GM12864 (cell line): ENCODE results near the gene PPM1M.
"Not testable (repeated sequence)": the region's sequence is repeated elsewhere in the genome, so short reads cannot be mapped to it uniquely, and the experiment has no call there.

Experiments used
- DNase-seq: peaks from one replicate; pipeline ENCODE4 v3.0.0-alpha.2; 2011; ENCODE audit warnings: low read depth
- H3K4me3 ChIP-seq: 2 replicates; pipeline ENCODE4 v1.5.1; 2011; ENCODE audit warnings: mild to moderate bottlenecking, low read depth, low read length, control low read depth
- CTCF ChIP-seq: IDR thresholded peaks from 2 replicates; pipeline ENCODE4 v1.5.1; 2011; ENCODE audit warnings: low read depth, mild to moderate bottlenecking, moderate library complexity, low read length, control low read depth, inconsistent platforms; ENCODE audit errors: missing control alignments

The PPM1M gene

GRCh38 chr3:52268036-52268435, 22.5 kb downstream of the PPM1M start:
- no peak overlapping the region for H3K4me3 ChIP-seq
- TF ChIP-seq CTCF, result no peak
- no peak for DNase-seq

- DNase-seq, result no peak
- H3K4me3 ChIP-seq, result no peak overlapping the region
- no peak for TF ChIP-seq CTCF
Observed at GRCh38 chr3:52269776-52270175, 24.2 kb downstream of the PPM1M start.

GRCh38 chr3:52270252-52270754, 24.7 kb downstream of the PPM1M start:
- no peak for DNase-seq
- no peak overlapping the region for H3K4me3 ChIP-seq
- TF ChIP-seq CTCF, result no peak

DNA sequence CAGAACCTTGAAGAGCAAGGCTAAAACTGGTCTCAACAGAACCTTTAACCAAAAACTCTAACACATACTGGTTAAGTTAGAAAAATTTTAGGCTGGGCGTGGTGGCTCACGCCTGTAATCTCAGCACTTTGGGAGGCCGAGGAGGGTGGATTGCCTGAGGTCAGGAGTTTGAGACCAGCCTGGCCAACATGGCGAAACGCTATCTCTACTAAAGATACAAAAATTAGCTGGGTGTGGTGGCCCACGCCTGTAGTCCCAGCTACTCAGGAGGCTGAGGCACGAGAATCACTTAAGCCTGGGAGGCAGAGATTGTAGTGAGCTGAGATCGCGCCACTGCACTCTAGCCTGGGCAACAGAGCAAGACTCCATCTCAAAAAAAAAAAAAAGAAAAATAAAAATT, 26.6 kb downstream of the PPM1M start:
- not testable (repeated sequence) for H3K4me3 ChIP-seq

GRCh38 chr3:52272831-52273230, 27.3 kb downstream of the PPM1M start:
- DNase-seq, result no peak
- no peak for TF ChIP-seq CTCF
- H3K4me3 ChIP-seq, result no peak overlapping the region

More for the DNA sequence above, 26.6 kb downstream of the PPM1M start:
- not testable (repeated sequence) for DNase-seq

DNA sequence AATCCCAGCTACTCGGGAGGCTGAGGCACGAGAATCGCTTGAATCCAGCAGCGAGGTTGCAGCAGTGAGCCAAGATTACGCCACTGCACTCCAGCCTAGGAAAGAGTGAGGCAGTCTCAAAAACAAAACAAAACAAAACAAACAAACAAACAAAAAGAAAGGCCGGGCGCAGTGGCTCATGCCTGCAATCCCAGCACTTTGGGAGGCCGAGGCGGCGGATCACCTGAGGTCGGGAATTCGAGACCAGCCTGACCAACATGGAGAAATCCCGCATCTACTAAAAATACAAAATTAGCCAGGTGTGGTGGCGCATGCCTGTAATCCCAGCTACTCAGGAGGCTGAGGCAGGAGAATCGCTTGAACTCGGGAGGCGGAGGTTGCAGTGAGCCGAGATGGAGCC, 29.2 kb downstream of the PPM1M start:
- H3K4me3 ChIP-seq, DNase-seq: not testable (repeated sequence)

DNA sequence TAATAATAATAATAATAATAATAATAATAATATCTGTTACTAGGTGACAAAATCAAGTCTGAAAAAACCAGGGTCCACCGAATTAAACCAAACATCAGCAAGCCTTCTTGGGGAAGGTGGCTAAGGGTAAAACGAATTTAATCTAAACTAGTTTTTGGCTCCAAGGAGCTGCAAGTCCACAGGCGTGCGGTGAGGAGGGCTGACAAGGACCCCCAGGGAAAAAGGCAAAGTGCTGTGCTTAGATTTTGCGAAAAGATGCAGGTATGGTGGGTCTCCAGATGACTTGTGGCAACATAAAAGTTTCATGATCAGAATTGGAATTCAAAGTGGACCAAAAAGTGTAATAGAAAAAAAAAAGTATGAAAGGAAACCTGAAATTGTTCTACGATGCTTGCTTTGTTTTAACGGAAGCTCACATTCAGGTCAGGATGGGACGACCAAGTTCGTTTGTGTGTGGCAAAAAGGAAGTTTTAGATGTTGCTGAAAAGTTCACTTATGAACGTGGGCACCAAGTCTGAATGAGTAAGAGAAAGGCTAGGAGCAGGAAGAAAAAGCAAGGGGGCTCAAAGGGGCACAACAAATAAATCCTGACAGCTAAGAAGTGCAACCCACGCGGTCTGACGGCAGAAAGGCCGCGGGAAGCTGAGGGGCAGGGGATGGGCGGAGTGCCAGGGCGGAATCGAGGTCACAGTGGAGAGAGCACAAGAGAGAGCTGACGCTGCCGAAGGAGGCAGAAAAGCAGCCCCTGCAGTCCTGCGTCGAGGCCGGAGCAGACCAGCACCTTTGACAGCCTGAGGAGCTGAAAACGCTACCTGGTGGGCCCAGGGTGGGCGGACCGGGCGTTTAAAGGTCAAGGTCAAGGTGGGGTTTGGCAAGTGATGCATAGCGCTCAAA, 31.8 kb downstream of the PPM1M start:
- no peak for DNase-seq
- H3K4me3 ChIP-seq, result peak overlapping the region; percentile 87
- TF ChIP-seq CTCF, result no peak

GRCh38 chr3:52277972-52278509, 32.5 kb downstream of the PPM1M start:
- no peak for DNase-seq
- peak overlapping the region; percentile 87 for H3K4me3 ChIP-seq
- peak; percentile 42 for TF ChIP-seq CTCF
